Left lung (tissue), 10 donors: ENCODE data around the gene PA2G4. TPM values are rescaled to one million over a fixed set of nuclear protein-coding genes. Genes with fewer than 3 reads are reported as not detected.

ENCODE experiments used
- ATAC-seq: fragments of 200-7000 bp; cut with Tn5 transposase; one replicate; pipeline ENCODE4 v1.9.1; 2020; ENCODE audit warnings: moderate library complexity
- DNase-seq, 4 donors: peaks; one replicate each; pipeline ENCODE4 v3.0.0-alpha.2; 2013 to 2020
- H3K27ac ChIP-seq, 2 donors: fragments of 200-600 bp; sonication (generic) in 1 of 2; one replicate each; pipeline versions ENCODE4 v1.5.0 to v1.8.0; 2020 to 2021
- H3K27me3 ChIP-seq, 2 donors: fragments of 200-600 bp; sonication (generic) in 1 of 2; one replicate each; pipeline versions ENCODE4 v1.5.0 to v1.8.0; 2020 to 2021
- H3K36me3 ChIP-seq, 2 donors: fragments of 200-600 bp; sonication (generic) in 1 of 2; one replicate each; pipeline versions ENCODE4 v1.5.0 to v1.8.0; 2020 to 2021
- H3K4me1 ChIP-seq, 2 donors: fragments of 200-600 bp; one replicate each; pipeline ENCODE4 v1.8.0; 2021
- H3K4me3 ChIP-seq, 2 donors: fragments of 200-600 bp; sonication (generic) in 1 of 2; one replicate each; pipeline versions ENCODE4 v1.5.0 to v1.8.0; 2020 to 2021; ENCODE audit warnings: mild to moderate bottlenecking in 1 of 2
- H3K9me3 ChIP-seq, 2 donors: fragments of 200-600 bp; sonication (generic) in 1 of 2; one replicate each; pipeline versions ENCODE4 v1.5.0 to v1.8.0; 2020 to 2021
- CTCF ChIP-seq, 2 donors: fragments of 200-600 bp; sonication (generic) in 1 of 2; IDR thresholded peaks; one replicate each; pipeline versions ENCODE4 v1.5.0 to v1.8.0; 2021; ENCODE audit warnings: antibody characterized with exemption in 2 of 2
- intact Hi-C, 2 donors: fragments of 100-400 bp; cut with DNase I; formaldehyde crosslinking; loops; one replicate each; pipeline versions ENCODE4 v1.11.2 to v1.14.2; 2022
- polyA plus RNA-seq, 6 donors: library from polyadenylated mRNA; unstranded; fragments of 120-200 nt; gene quantifications; one replicate each; pipeline ENCODE4 v1.2.1, GENCODE V29; 2013; ENCODE audit not compliant: insufficient read length in 6 of 6
- total RNA-seq, 2 donors: library from RNA; stranded (reverse); fragmentation: NEBNext Ultra II Directional; extraction: Animal tissue kit (Norgen Biotek cat#: 25700); gene quantifications; one replicate each; pipeline ENCODE4 v1.2.1, GENCODE V29; 2021
- donor health status: DM: no; HTN: yes; CAD: no.
- donor health status: DM: no; HTN: no; CAD: no.

Gene PA2G4
- total and polyA plus RNA-seq, 8 donors: 62.0 to 151 (median 130) TPM

GRCh38 chr12:56143870-56144269 lies 39.5 kb downstream of the PA2G4 start:
- intact Hi-C loops: no loop called here
- Histone ChIP-seq H3K27ac (peak overlapping the region; percentile 27 to 71), H3K36me3 (peaks cover 0 to 66% of the 10 kb centered on the region in 2 donors)

GRCh38 chr12:56145217-56145616 lies 40.9 kb downstream of the PA2G4 start:
- no peak for ATAC-seq
- DNase-seq: no peak
- Histone ChIP-seq H3K27ac (peak overlapping the region in 1 of 2 donors; percentile 71), H3K27me3 (no peaks in the 10 kb centered on the region), H3K4me3 (no peak overlapping the region), H3K4me1 (peaks cover 0 to 41% of the 10 kb centered on the region in 2 donors), H3K9me3 (no peaks in the 10 kb centered on the region), H3K36me3 (peaks cover 0 to 53% of the 10 kb centered on the region in 2 donors)
- intact Hi-C loops: no loop called here
- TF ChIP-seq CTCF (IDR thresholded peaks at IDR 0.05): no peak

More at GRCh38 chr12:56143870-56144269, 39.5 kb downstream of the PA2G4 start:
- TF ChIP-seq CTCF (IDR thresholded peaks at IDR 0.05): no peak
- H3K9me3 ChIP-seq: no peaks in the 10 kb centered on the region
- no peak overlapping the region for H3K4me3 ChIP-seq
- H3K27me3 ChIP-seq: no peaks in the 10 kb centered on the region
- ATAC-seq (no peak), DNase-seq (no peak)
- peaks cover 0 to 41% of the 10 kb centered on the region in 2 donors for H3K4me1 ChIP-seq

GRCh38 chr12:56146492-56147460 lies 42.4 kb downstream of the PA2G4 start:
- no peaks in the 10 kb centered on the region for H3K9me3 ChIP-seq
- H3K4me1 ChIP-seq: peaks cover 0 to 54% of the 10 kb centered on the region in 2 donors
- ATAC-seq (no peak), DNase-seq (peak in 2 of 4 donors; percentile 56 to 78)
- H3K4me3 ChIP-seq: no peak overlapping the region
- TF ChIP-seq CTCF (IDR thresholded peaks at IDR 0.05): no peak
- H3K27ac ChIP-seq: peak overlapping the region in 1 of 2 donors; percentile 16
- no peaks in the 10 kb centered on the region for H3K27me3 ChIP-seq
- intact Hi-C loops: no loop called here
- H3K36me3 ChIP-seq: peaks cover 0 to 37% of the 10 kb centered on the region in 2 donors

GRCh38 chr12:56150563-56150962 lies 46.2 kb downstream of the PA2G4 start:
- DNase-seq (no peak), ATAC-seq (no peak)
- Histone ChIP-seq H3K4me3 (no peak overlapping the region), H3K4me1 (peaks cover 0 to 41% of the 10 kb centered on the region in 2 donors), H3K27ac (no peak overlapping the region), H3K36me3 (no peaks in the 10 kb centered on the region), H3K27me3 (no peaks in the 10 kb centered on the region), H3K9me3 (no peaks in the 10 kb centered on the region)
- no peak for TF ChIP-seq CTCF (IDR thresholded peaks at IDR 0.05)
- intact Hi-C loops: no loop called here

- Histone ChIP-seq H3K27ac (peak overlapping the region; percentile 97), H3K4me3 (peak overlapping the region; percentile 68 to 79), H3K9me3 (no peaks in the 10 kb centered on the region), H3K27me3 (no peaks in the 10 kb centered on the region), H3K4me1 (peaks cover 1 to 39% of the 10 kb centered on the region in 2 donors), H3K36me3 (no peaks in the 10 kb centered on the region)
- intact Hi-C loops: no loop called here
- DNase-seq (peak in 3 of 4 donors; percentile 55 to 81 (median 70)), ATAC-seq (peak; percentile 76)
- peak in 1 of 2 donors; percentile 37 for TF ChIP-seq CTCF (IDR thresholded peaks at IDR 0.05)
Measured at GRCh38 chr12:56151672-56152131, 47.3 kb downstream of the PA2G4 start.
